ENCODE data around the gene ARRB2. TPM values are rescaled to one million over a fixed set of nuclear protein-coding genes. Genes with fewer than 3 reads are reported as not detected.
A peak's percentile ranks its signal among the peaks of the same experiment; 100 is the strongest.

Gene ARRB2
- 83.1 TPM for polyA plus RNA-seq (2013, experiment 1 of 4)
- polyA plus RNA-seq (2013, experiment 2 of 4): 76.9 TPM
- 71.7 TPM for polyA plus RNA-seq (2013, experiment 3 of 4)
- 74.5 TPM for polyA plus RNA-seq (2013, experiment 4 of 4)

DNA sequence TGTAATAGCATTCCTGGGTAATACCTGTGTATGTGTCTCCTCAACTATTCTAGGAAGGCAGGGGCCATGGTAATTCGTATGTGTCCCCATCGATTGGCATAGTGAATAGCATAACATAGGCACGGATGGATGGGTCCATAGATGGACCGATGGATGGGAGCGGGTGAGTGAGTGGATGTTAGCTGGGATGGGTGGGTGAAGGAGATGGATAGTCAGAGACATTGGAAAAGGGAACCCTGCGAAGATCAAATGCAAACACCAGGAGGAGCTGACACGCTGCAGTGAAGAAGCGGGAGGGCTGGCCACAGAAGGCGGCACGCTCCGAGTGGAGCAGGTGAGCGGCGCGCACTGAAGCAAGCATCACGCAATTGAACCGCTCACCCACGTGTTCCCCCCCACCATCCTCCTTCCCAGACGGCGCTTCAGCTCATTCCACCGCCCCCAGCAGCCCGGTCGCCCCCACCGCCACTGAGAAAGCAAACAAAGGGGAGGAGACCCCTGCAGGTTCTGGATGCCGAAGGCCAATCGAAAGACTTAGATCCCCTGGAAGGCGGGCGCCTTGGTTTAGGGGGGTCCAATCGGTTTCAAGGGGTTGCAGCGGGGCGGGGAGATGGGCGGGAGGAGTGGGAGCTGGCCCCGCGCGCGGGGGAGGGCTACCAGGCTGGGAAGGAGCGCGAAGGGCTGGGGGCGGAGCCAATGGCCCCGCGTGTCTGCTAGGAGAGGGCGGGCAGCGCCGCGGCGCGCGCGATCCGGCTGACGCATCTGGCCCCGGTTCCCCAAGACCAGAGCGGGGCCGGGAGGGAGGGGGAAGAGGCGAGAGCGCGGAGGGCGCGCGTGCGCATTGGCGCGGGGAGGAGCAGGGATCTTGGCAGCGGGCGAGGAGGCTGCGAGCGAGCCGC lies at the start of gene ARRB2:
TSS of gene ARRB2 (plus strand) at position 839 of the 899 bp plus-strand sequence. CDS start 90 bp downstream, outside the sequence.
- Histone ChIP-seq H3K9me3 (ENCODE audit: control insufficient read depth, low read length) (no peaks in the 10 kb centered on the region), H3K4me1 (ENCODE audit: control insufficient read depth, insufficient read depth, low read length) (peaks cover 15% of the 10 kb centered on the region), H3K27me3 (ENCODE audit: control insufficient read depth, insufficient read depth, low read length, poor library complexity, severe bottlenecking) (no peaks in the 10 kb centered on the region), H3K36me3 (ENCODE audit: control insufficient read depth, insufficient read depth, low read length) (no peaks in the 10 kb centered on the region), H3K27ac (ENCODE audit: insufficient read depth, low read depth, low read length, poor library complexity, severe bottlenecking) (peak within 1 kb of the TSS; percentile 75), H3K4me3 (ENCODE audit: insufficient read depth, low read depth, low read length) (peak within 1 kb of the TSS; percentile 79)
- 1% methylated on average over 67 of the region's 67 CpGs for WGBS, 2 experiments

DNA sequence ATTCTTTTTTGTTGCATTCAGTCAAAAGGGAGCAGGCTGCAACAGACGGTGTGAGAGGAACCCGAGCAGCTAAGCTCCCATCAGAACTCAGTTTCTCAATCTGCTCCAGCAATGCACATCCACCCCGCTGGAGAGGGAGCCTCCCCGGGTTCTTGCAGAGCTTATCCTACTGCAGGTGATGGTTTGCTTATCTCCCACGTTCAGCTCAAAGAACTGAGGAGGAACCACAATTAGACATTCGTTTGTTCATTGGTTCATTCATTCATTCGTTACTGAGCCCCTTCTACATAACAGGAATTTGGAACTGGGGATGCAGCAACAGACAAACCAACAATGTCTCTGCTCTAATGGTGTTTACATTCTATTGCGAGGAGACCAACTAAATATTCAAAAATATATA lies 46.7 kb upstream of the ARRB2 start:
- WGBS, 2 experiments: 91 to 93% methylated on average over 7 of the region's 8 CpGs
- no peaks in the 10 kb centered on the region for H3K9me3 ChIP-seq (ENCODE audit: control insufficient read depth, low read length)

DNA sequence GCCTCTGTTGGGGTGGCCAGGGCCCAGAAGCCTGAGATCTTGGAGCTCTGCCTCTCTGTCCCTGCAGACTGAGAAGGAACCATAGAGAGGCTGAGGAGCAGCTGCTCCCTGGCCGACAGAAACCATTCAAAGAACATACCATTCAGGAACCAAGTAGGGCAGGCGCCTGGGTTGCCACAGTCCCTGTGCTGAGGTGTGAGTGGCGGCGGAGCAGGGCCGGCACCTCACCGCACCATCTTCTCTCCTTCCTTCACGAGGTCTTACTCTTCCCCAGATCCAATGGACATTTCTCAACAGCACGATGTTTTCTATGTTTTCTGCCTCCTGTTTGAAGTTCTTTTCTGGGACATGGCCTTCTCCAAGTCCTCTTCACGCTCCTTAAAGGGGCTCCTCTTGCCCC lies 46.2 kb upstream of the ARRB2 start:
- no peak overlapping the region for H3K4me3 ChIP-seq (ENCODE audit: insufficient read depth, low read depth, low read length)
- no peaks in the 10 kb centered on the region for H3K4me1 ChIP-seq (ENCODE audit: control insufficient read depth, insufficient read depth, low read length)
- no peak overlapping the region for H3K27ac ChIP-seq (ENCODE audit: insufficient read depth, low read depth, low read length, poor library complexity, severe bottlenecking)
- no peaks in the 10 kb centered on the region for H3K27me3 ChIP-seq (ENCODE audit: control insufficient read depth, insufficient read depth, low read length, poor library complexity, severe bottlenecking)
- 92 to 93% methylated on average over 9 of the region's 9 CpGs for WGBS, 2 experiments
- no peaks in the 10 kb centered on the region for H3K9me3 ChIP-seq (ENCODE audit: control insufficient read depth, low read length)
- H3K36me3 ChIP-seq (ENCODE audit: control insufficient read depth, insufficient read depth, low read length): no peaks in the 10 kb centered on the region

More for the DNA sequence above, 46.7 kb upstream of the ARRB2 start:
- H3K27me3 ChIP-seq (ENCODE audit: control insufficient read depth, insufficient read depth, low read length, poor library complexity, severe bottlenecking): no peaks in the 10 kb centered on the region
- H3K27ac ChIP-seq (ENCODE audit: insufficient read depth, low read depth, low read length, poor library complexity, severe bottlenecking): no peak overlapping the region
- H3K36me3 ChIP-seq (ENCODE audit: control insufficient read depth, insufficient read depth, low read length): no peaks in the 10 kb centered on the region
- H3K4me1 ChIP-seq (ENCODE audit: control insufficient read depth, insufficient read depth, low read length): no peaks in the 10 kb centered on the region
- no peak overlapping the region for H3K4me3 ChIP-seq (ENCODE audit: insufficient read depth, low read depth, low read length)

DNA sequence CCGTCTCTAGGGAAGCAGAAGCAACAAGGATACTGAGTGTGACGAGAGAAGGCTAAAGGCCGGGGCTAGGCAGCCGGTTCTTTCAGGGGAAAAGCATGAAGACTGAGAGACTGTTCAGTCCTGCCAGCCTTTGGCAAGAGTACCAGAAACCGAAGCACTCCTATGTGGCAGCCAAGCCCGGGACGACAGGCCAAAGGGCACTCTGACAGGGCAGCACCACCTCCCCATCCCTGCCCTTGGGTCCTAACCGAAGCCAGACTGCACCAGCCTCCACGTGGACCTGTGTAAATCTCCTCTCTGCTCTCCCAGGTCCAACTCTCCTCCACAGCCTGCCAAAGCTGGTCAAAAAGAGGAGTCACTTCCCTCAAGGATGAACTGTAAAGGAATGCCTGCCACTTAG lies 45.4 kb upstream of the ARRB2 start:
- Histone ChIP-seq H3K4me1 (ENCODE audit: control insufficient read depth, insufficient read depth, low read length) (no peaks in the 10 kb centered on the region), H3K27ac (ENCODE audit: insufficient read depth, low read depth, low read length, poor library complexity, severe bottlenecking) (no peak overlapping the region), H3K9me3 (ENCODE audit: control insufficient read depth, low read length) (no peaks in the 10 kb centered on the region), H3K4me3 (ENCODE audit: insufficient read depth, low read depth, low read length) (no peak overlapping the region), H3K27me3 (ENCODE audit: control insufficient read depth, insufficient read depth, low read length, poor library complexity, severe bottlenecking) (no peaks in the 10 kb centered on the region), H3K36me3 (ENCODE audit: control insufficient read depth, insufficient read depth, low read length) (no peaks in the 10 kb centered on the region)
- 86 to 88% methylated on average over 9 of the region's 9 CpGs for WGBS, 2 experiments

DNA sequence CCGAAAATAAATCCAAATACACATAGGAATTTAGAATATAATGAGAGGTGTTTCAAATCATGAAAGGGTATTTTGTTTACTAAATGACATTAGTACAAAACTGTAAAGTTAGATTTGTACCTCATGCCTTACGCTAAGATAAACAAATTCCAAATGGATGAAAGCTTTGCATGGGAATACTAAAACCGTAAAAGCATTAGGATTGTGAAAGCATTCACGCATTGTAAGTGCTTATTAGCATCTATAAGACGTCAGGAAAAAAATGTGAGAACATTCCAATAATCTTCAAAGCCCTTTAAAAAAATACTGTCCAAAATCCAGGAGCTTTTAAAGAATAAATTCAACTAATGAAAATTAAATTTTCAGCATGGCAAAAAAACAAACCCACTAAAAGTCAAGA lies 44.1 kb upstream of the ARRB2 start:
- Histone ChIP-seq H3K36me3 (ENCODE audit: control insufficient read depth, insufficient read depth, low read length) (peaks cover 5% of the 10 kb centered on the region), H3K27ac (ENCODE audit: insufficient read depth, low read depth, low read length, poor library complexity, severe bottlenecking) (no peak overlapping the region), H3K27me3 (ENCODE audit: control insufficient read depth, insufficient read depth, low read length, poor library complexity, severe bottlenecking) (no peaks in the 10 kb centered on the region), H3K9me3 (ENCODE audit: control insufficient read depth, low read length) (no peaks in the 10 kb centered on the region), H3K4me1 (ENCODE audit: control insufficient read depth, insufficient read depth, low read length) (no peaks in the 10 kb centered on the region), H3K4me3 (ENCODE audit: insufficient read depth, low read depth, low read length) (no peak overlapping the region)
- 85 to 96% methylated on average over 4 to 5 of the region's 5 CpGs for WGBS, 2 experiments

DNA sequence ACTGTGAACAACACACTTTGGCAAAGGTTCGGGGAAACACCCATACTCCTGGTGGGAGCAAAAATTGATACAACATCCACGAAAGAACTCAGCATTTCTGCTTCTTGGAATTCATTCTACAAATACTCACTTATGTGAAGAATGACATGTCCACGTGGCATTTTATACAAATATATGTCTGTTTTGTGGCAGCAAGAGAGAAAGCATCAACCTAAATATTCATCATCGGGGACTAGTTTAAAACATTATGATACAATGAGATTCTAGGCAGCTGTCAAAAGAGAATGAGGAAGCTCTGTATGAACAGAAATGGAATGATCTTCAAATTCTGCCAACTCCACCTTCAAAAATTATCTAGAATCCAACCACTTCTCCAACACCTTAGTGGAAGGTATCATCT lies 43.3 kb upstream of the ARRB2 start:
- Histone ChIP-seq H3K27ac (ENCODE audit: insufficient read depth, low read depth, low read length, poor library complexity, severe bottlenecking) (no peak overlapping the region), H3K27me3 (ENCODE audit: control insufficient read depth, insufficient read depth, low read length, poor library complexity, severe bottlenecking) (no peaks in the 10 kb centered on the region), H3K4me1 (ENCODE audit: control insufficient read depth, insufficient read depth, low read length) (no peaks in the 10 kb centered on the region), H3K9me3 (ENCODE audit: control insufficient read depth, low read length) (no peaks in the 10 kb centered on the region), H3K36me3 (ENCODE audit: control insufficient read depth, insufficient read depth, low read length) (peaks cover 7% of the 10 kb centered on the region), H3K4me3 (ENCODE audit: insufficient read depth, low read depth, low read length) (no peak overlapping the region)
- WGBS, 2 experiments: 92 to 95% methylated on average over 2 to 4 of the region's 4 CpGs

DNA sequence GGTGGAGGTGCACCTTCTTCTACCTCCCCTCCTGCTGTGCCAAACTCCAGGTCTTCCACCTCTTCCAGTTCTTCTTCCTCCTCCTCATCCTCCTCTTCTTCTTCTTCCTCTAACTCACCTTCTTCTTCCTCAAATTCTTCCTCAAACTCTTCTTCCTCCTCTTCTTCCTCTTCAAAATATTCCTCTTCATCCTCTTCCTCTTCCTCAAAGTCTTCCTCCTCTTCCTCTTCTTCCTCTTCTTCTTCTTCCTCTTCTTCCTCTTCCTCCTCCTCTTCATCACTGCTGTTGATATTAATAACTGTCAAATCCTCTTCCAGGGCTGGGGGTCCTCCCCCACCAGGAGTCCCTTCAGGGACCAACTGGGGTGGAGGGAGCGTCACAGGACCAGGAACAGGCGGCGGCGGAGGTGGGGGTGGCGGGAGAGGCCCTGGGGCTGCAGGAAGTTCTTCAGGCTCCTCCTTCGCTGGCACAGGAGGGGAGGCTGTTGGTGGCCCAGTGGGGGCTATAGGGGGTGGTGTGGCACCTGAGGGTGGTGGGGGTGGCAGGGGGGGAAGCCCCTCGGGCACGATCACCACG lies 38.3 kb upstream of the ARRB2 start:
- peaks cover 27% of the 10 kb centered on the region for H3K36me3 ChIP-seq (ENCODE audit: control insufficient read depth, insufficient read depth, low read length)
- no peaks in the 10 kb centered on the region for H3K27me3 ChIP-seq (ENCODE audit: control insufficient read depth, insufficient read depth, low read length, poor library complexity, severe bottlenecking)
- H3K4me1 ChIP-seq (ENCODE audit: control insufficient read depth, insufficient read depth, low read length): no peaks in the 10 kb centered on the region
- H3K4me3 ChIP-seq (ENCODE audit: insufficient read depth, low read depth, low read length): no peak overlapping the region
- H3K9me3 ChIP-seq (ENCODE audit: control insufficient read depth, low read length): no peaks in the 10 kb centered on the region
- WGBS, 2 experiments: 93 to 96% methylated on average over 9 of the region's 9 CpGs
- no peak overlapping the region for H3K27ac ChIP-seq (ENCODE audit: insufficient read depth, low read depth, low read length, poor library complexity, severe bottlenecking)

DNA sequence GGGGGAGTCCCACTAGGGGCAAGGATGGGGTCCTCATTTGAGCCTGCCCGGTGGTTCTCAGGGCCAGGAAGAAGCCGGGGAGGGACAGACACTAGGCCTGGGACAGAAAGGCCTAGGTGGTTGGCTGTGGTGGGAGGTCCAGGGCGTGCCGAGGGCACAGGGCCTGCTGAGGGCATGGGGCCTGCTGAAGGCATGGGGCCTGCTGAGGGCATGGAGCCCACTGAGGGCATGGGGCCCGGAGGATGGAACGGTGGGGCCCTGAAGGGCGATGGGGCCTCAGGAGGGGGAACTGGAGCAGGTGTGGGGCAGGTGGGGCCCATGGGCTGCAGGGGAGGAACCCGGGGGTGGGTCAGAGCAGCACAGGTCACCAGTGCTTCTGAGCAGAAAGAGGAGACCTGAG lies 37.7 kb upstream of the ARRB2 start:
- WGBS, 2 experiments: 94 to 95% methylated on average over 8 of the region's 8 CpGs
- Histone ChIP-seq H3K9me3 (ENCODE audit: control insufficient read depth, low read length) (no peaks in the 10 kb centered on the region), H3K4me3 (ENCODE audit: insufficient read depth, low read depth, low read length) (no peak overlapping the region), H3K4me1 (ENCODE audit: control insufficient read depth, insufficient read depth, low read length) (no peaks in the 10 kb centered on the region), H3K27me3 (ENCODE audit: control insufficient read depth, insufficient read depth, low read length, poor library complexity, severe bottlenecking) (no peaks in the 10 kb centered on the region), H3K36me3 (ENCODE audit: control insufficient read depth, insufficient read depth, low read length) (peaks cover 27% of the 10 kb centered on the region), H3K27ac (ENCODE audit: insufficient read depth, low read depth, low read length, poor library complexity, severe bottlenecking) (no peak overlapping the region)

DNA sequence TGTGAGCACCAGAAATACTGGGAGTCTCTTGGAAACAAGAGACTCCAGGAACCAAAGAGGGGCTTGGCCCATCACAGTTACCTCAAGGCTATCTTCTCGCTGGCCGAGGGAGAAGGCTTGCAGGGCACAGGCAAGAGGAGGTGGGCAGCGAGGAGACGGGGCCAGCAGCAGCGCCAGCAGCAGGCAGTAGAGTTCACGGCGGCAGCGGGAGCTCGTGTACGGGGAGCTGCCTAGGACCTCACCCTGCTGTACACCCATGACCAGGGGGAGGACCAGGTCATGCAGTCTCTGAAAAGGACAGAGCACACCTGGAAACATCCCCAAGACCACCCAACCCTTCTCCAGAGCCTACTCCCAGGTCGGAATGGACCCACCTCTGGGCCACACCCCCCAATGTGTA lies 37.3 kb upstream of the ARRB2 start:
- no peak overlapping the region for H3K27ac ChIP-seq (ENCODE audit: insufficient read depth, low read depth, low read length, poor library complexity, severe bottlenecking)
- H3K27me3 ChIP-seq (ENCODE audit: control insufficient read depth, insufficient read depth, low read length, poor library complexity, severe bottlenecking): no peaks in the 10 kb centered on the region
- peaks cover 29% of the 10 kb centered on the region for H3K36me3 ChIP-seq (ENCODE audit: control insufficient read depth, insufficient read depth, low read length)
- WGBS, 2 experiments: 95 to 96% methylated on average over 11 of the region's 11 CpGs
- H3K9me3 ChIP-seq (ENCODE audit: control insufficient read depth, low read length): no peaks in the 10 kb centered on the region
- no peaks in the 10 kb centered on the region for H3K4me1 ChIP-seq (ENCODE audit: control insufficient read depth, insufficient read depth, low read length)
- no peak overlapping the region for H3K4me3 ChIP-seq (ENCODE audit: insufficient read depth, low read depth, low read length)

DNA sequence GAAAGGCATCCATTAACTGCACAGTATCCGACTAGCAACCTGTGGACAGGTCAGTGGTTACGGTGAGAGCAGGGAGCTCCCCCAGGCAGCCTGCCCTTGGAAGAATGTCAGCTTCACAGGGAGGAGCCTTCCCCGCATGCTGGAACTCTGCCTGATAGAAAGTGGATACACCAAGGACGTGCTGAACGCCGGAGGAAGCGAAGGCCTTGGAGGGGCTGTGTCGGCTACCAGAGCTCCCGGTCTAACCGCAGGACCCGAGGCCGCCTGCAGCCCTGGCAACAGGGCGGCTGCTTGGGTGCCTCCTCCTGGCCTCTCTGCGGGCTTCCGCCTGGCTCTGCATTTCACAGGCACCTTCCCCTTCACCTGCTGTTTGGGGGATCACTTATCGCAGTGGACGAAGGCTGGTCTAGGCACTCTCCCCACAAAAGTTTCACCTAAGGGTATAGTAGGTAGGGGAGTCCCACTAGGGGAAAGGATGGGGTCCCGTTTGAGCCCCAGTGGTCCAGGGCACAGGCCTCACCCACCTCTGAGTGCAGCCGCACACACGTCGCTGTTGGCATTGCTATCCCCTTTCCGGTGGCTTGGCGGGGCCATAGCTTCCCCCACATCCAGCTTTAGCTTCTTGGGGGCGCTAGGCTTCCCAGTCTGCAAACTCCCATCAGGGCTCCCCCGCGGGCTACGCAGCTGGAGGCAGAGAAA lies 36.3 kb upstream of the ARRB2 start:
- H3K36me3 ChIP-seq (ENCODE audit: control insufficient read depth, insufficient read depth, low read length): peaks cover 37% of the 10 kb centered on the region
- no peaks in the 10 kb centered on the region for H3K4me1 ChIP-seq (ENCODE audit: control insufficient read depth, insufficient read depth, low read length)
- H3K27ac ChIP-seq (ENCODE audit: insufficient read depth, low read depth, low read length, poor library complexity, severe bottlenecking): no peak overlapping the region
- H3K4me3 ChIP-seq (ENCODE audit: insufficient read depth, low read depth, low read length): no peak overlapping the region
- WGBS, 2 experiments: 94 to 95% methylated on average over 27 of the region's 27 CpGs
- H3K9me3 ChIP-seq (ENCODE audit: control insufficient read depth, low read length): no peaks in the 10 kb centered on the region
- no peaks in the 10 kb centered on the region for H3K27me3 ChIP-seq (ENCODE audit: control insufficient read depth, insufficient read depth, low read length, poor library complexity, severe bottlenecking)

Measured in ectodermal cell (in vitro differentiated cells).